Measurements from ENCODE around the gene RPLP2.

Gene RPLP2

DNA sequence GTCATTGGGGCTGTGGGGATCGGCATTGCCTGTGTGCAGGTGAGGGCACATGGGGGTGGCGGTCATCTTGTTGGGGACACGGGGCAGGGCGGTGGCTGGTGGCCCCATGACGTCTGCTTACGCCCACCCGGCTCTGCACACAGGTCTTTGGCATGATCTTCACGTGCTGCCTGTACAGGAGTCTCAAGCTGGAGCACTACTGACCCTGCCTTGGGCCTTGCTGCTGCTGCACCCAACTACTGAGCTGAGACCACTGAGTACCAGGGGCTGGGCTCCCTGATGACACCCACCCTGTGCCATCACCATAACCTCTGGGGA, 28.2 kb downstream of the RPLP2 start:
- DNase-seq: no peak

DNA sequence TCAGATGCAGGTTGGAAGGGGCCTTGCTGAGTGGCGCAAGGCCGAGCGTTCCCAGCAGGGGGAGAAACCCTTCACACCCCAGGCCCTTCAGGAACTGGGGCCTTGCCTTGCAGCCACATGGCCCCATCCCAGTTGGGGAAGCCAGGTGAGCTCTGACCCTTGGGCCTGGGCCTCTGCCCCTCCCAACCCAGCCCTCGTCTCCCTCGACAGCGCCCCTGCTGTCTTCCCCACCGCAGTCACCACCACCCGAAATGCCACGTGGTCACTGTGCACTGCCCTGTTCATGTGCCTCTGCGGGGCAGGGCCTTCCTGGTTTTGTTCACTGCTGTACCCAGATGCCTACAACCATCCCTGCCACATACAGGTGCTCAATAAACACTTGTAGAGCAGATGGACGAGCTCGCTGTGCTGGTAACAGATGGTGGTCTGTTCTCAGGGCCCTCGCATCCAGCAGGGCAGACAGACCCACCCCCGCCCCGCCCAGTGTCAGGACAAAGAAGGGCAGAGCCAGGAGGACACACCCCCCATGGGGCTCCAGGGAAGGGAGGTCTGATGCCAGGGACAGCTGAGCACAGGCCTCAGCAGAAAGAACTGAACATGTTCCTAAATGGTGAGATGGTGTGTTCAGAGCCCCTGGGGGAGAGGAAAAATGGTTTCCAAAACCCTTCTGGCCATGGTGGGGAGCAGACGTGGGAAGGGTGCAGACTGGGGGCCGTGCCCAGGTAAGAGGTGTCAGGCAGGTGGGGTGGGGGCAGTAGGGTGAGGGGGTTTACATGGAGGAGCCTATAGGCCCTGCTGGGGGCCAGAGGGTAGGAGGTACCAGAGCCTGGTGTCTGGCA, 28.9 kb downstream of the RPLP2 start:
- no peak for DNase-seq

GRCh38 chr11:839280-839623, 29.5 kb downstream of the RPLP2 start:
- no peak for DNase-seq

DNA sequence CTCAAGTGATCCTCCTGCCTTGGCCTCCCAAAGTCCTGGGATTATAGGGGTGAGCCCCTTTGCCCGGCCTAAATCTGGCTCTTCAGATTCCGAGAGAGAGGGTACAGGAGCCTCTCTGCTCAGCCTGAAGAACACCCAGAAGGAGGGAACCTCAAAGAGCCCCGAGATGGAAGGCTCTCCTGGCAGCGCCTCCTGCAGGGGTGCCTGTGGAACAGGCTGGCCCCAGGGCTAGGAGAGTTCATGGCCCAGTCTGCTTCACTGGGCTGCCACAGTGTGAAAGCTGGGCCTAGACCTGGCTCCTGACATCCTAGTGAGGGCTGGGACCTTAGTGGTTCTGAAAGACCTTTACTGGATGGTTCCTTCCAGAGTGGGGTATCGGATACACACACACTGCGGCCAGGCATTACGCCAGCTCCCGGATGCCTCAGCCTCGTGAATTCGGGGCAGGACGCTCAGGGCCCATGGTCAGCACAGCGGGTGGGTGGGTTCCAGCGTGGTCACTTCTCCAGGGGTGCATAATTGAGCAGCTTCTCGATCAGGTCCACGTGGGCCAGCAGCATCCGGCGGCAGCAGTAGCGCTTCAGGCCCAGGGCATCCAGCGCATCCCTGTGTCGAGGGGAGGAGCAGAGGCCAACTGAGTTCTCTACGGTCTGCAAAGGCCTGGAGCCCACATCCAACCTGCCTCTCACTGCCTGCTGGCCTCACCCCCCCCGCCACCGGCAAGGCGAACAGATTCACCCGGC, 30.3 kb downstream of the RPLP2 start:
- DNase-seq: no peak

DNA sequence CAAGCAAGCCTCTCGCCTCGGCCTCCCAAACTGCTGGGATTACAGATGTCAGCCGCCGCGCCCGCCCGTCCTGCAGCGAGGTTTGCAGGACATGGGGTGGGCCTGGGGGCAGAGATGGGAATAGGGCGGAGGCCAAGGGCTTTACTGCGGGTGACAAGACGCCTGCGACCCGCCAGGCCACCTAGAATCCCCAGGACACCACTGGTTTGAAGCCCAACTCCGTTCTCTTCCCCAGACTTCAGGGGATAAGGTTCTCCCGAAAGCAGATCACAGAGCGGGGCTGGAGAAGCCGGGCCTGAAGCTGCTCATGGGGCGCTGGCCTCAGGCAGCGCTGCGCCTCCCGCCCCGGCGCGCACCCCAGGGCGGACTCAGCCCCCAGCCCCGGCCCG, 32.2 kb downstream of the RPLP2 start:
- no peak for DNase-seq

DNA sequence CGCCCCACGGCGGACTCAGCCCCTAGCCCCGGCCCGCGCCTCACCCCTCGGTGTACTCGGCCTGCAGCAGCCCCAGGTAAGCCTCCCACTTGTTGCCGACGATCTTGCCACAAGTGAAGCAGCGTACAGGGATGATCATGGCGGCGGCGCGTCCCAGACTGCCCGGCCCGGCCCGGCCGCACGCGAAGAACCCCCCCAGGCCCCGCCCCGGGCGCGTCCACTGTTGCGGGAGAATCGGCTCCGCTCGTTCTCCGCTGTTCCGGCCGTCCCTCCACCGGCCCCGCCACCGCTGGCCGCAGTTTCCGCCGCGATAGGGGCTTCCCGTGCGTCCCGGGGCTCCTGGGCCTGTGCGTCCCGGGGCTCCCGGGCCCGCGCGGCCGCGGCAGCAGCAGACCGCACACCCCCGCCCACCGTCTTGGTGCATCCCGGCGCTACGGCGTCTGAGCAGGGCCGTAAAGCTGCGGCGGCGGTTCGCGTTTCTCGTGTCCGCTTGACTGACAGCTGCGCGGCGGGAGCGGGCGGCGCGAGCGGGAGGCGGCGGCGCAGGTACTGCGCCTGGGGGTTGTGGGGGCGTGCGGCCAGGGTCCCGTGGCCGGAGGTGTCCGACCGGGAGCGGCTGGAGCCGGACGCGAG, 32.7 kb downstream of the RPLP2 start, which contains the start of the genes POLR2L and TSPAN4:
Gene POLR2L (minus strand): TSS at position 160 of the 633 bp plus-strand sequence. CDS start 21 bp downstream, at position 139.
Gene TSPAN4 (plus strand): TSS at position 483 of the 633 bp plus-strand sequence. CDS start 7,453 bp downstream, outside the sequence.
- DNase-seq: peak; percentile 92

- peak; percentile 23 for DNase-seq
Observed at GRCh38 chr11:843086-843734, 33.4 kb downstream of the RPLP2 start.

DNA sequence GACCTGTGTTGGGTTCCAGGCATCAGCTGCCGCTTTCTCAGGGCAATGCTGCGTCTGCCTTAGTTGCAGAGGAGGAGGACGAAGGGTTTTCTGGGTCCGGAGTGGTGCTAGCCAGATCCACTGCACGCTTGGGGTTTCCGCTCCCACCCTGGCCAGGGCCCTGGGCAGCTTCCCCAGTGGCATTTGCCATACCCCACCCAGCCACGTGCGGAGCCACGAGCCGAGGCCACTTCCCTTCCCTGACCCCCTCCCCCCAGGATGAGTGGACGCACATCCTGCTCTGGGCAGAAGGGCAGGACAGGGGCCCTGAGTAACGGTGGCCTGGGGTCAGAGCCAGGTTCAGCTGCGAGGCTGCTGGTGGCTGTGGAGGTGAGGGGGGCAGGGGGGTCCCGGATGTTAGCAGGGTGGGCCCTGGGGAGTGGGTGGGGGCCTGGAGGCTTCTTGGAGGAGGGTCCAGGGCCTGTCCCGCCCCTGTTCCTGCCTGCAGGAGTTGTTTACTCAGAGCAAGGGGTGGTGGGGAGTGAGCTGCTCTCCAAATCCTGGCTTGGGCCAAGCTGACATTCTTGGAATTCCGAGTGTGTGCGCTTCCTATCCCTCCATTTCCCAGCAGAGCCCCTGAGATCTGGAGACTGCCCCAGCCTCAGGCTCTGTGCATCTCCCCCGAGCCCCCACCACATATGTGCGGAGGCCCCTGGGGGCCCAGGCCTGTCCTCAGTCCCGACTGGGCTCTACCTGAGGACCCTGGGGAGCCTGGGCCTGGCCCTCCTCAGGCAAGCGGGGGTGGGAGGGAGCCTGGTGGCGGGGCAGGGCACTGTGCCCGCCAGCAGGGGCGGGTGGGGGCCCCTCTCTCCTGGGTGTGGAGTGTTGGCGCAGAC, 34.3 kb downstream of the RPLP2 start:
- no peak for DNase-seq

GRCh38 chr11:844693-845644, 35.2 kb downstream of the RPLP2 start:
- peak; percentile 31 for DNase-seq

DNA sequence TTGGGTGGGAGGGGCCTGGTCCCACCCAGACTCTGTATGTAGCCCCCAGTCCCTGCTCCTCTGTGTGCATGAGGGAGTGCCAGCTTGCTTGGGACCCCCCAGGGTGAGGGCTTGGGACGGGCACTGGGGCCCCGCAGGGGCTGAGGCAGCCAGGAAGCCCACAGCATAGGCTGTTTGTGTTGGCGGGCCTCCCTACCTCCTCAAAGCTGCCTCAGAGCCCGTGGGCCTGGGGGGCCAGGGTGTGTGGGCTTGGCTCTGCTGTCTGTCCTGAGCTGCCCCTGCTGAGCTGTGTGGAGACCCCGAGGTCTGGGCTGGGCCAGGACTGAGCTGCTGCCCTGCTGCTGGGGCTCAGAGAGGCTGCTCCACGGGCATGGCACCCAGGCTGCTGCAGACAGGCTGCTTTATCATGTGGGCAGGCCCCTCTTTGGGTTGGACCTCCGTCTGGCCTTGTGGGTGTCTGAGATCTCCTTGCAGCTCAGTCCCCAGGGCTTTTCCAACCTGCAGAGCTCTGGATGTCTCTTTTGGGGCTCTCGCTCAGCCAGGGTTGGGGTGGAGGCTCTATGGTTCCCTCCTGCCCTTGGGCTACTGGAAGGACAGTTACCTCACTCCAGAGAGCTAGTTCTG, 36.2 kb downstream of the RPLP2 start:
- DNase-seq: no peak

GRCh38 chr11:846496-847098, 36.8 kb downstream of the RPLP2 start:
- DNase-seq: no peak

DNA sequence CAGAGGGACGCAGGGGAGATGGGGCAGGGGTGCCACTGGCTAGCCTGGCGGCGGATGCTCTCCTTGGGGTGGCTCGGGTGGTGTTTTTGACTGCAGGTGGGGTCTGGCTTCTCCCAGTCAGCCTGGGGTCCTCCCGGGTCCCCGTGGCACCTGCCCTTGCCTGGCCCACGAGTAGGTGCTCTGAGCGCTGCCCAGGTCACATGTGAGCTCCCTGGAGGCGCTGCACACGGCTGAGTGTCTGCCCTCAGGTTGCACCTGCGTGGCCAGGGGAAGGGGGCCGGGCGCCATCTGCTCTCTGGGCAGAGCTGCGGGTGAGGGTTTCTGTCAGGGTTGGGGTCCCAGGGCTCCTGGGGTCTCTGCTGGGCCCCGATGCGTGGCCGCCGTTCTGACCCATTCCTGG, 38.1 kb downstream of the RPLP2 start:
- DNase-seq: no peak

GRCh38 chr11:848380-848931, 38.7 kb downstream of the RPLP2 start:
- peak; percentile 75 for DNase-seq

DNA sequence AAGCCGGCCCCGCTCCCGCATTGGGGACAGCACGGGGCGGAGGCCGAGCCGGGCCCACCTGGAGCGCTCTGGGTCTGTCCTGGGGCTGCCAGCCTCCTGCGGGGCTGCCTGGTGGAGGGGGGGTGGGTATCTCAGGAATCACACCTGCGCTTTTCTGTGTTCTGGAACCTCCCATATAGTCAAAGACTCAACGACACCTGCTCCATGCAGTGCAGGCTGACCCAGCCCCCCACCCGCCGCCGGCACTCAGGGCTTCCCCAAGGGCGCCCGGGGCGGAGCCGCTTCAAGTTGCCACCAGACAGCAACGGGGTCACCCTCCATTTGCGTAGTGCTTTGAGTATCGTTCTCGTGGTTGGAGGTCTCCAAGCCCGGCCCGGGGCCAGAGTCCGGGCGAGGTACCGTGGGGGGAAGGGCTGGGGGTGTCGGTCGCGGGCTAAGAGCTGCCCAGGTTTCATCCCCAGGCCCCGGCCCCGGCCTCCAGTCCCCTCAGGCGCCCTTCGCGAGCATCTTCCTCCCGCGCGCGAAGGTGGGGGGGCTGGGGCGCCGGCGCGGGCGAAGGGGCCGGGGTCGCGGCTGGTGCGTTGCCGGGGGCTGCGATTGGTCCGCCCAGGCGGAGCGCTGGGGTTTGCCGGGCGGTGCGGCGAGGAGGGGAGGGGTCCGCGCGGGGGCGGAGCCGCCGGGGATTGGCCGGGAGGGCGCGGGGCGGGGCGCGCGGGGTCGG, 39.5 kb downstream of the RPLP2 start:
- peak; percentile 67 for DNase-seq

GRCh38 chr11:849951-850774, 40.4 kb downstream of the RPLP2 start:
- DNase-seq: no peak

GRCh38 chr11:850775-851763, 41.3 kb downstream of the RPLP2 start:
- DNase-seq: no peak

GRCh38 chr11:852762-853161, 43.0 kb downstream of the RPLP2 start:
- DNase-seq: no peak
